Neural cell (in vitro differentiated cells): Measurements from ENCODE around the gene DR1. TPM values are rescaled to one million over a fixed set of nuclear protein-coding genes. Genes with fewer than 3 reads are reported as not detected.

Experiments used
- H2AFZ ChIP-seq: fragments of 200-600, 300-800 bp; sonication (generic), shearing (Covaris generic); 2 replicates; pipeline ENCODE4 v1.6.0; 2014; ENCODE audit warnings: low read depth, mild to moderate bottlenecking, antibody characterized with exemption, low read length, moderate library complexity
- H3F3A ChIP-seq: fragments of 200-600 bp; shearing (Covaris generic); 2 replicates; pipeline ENCODE4 v1.6.1; 2016; ENCODE audit warnings: mild to moderate bottlenecking, moderate library complexity, mixed read lengths, antibody characterized with exemption, low read length; ENCODE audit not compliant: insufficient read depth, poor library complexity, severe bottlenecking
- H3K27ac ChIP-seq: fragments of 200-600, 300-800 bp; sonication (generic), shearing (Covaris generic); 2 replicates; pipeline ENCODE4 v1.5.1; 2014; ENCODE audit warnings: mild to moderate bottlenecking, low read length, moderate library complexity
- H3K27me3 ChIP-seq: fragments of 300-800, 200-600 bp; sonication (generic), shearing (Covaris generic); 2 replicates; pipeline ENCODE4 v1.6.0; 2014; ENCODE audit warnings: mild to moderate bottlenecking, low read depth, low read length, moderate library complexity; ENCODE audit not compliant: insufficient read depth
- H3K36me3 ChIP-seq: fragments of 300-800, 200-600 bp; sonication (generic), shearing (Covaris generic); 2 replicates; pipeline ENCODE4 v1.5.1; 2014; ENCODE audit warnings: mild to moderate bottlenecking, antibody characterized with exemption, low read length, moderate library complexity; ENCODE audit not compliant: insufficient read depth
- H3K4me2 ChIP-seq: fragments of 300-800, 200-600 bp; sonication (generic), shearing (Covaris generic); 2 replicates; pipeline ENCODE4 v1.6.0; 2014; ENCODE audit warnings: mild to moderate bottlenecking, low read length
- H3K4me3 ChIP-seq: fragments of 300-800, 200-600 bp; sonication (generic), shearing (Covaris generic); 2 replicates; pipeline ENCODE4 v1.5.1; 2014; ENCODE audit warnings: mild to moderate bottlenecking, low read length, moderate library complexity
- H3K79me2 ChIP-seq: fragments of 200-600 bp; shearing (Covaris generic); replicated peaks from 2 replicates; pipeline ENCODE4 v1.6.0; 2014; ENCODE audit warnings: mild to moderate bottlenecking, low read length, moderate library complexity; ENCODE audit not compliant: insufficient read depth
- H3K9ac ChIP-seq: fragments of 300-800, 200-600 bp; sonication (generic), shearing (Covaris generic); 2 replicates; pipeline ENCODE4 v1.6.1; 2016; ENCODE audit warnings: mild to moderate bottlenecking, low read length, mixed read lengths
- H3K9me2 ChIP-seq: fragments of 200-600 bp; shearing (Covaris generic); 2 replicates; pipeline ENCODE4 v1.6.1; 2016; ENCODE audit warnings: mild to moderate bottlenecking, low read length, mixed read lengths; ENCODE audit not compliant: insufficient read depth
- H3K9me3 ChIP-seq: fragments of 200-600, 300-800 bp; sonication (generic), shearing (Covaris generic); 2 replicates; pipeline ENCODE4 v1.6.1; 2016; ENCODE audit warnings: mild to moderate bottlenecking, mixed run types, low read length, moderate library complexity, mixed read lengths
- H4K20me1 ChIP-seq: fragments of 200-600 bp; shearing (Covaris generic); 2 replicates; pipeline ENCODE4 v1.6.1; 2016; ENCODE audit warnings: mild to moderate bottlenecking, mixed run types; ENCODE audit not compliant: insufficient read depth
- CTCF ChIP-seq: fragments of 450-650 bp; IDR thresholded peaks from 2 replicates; pipeline ENCODE4 v1.5.1; 2014; ENCODE audit warnings: antibody characterized with exemption, mild to moderate bottlenecking, moderate library complexity; ENCODE audit not compliant: poor library complexity, severe bottlenecking
- EP300 ChIP-seq: fragments of 450-650 bp; conservative IDR thresholded peaks from 2 replicates; pipeline ENCODE4 v1.6.1; 2014; ENCODE audit warnings: antibody characterized with exemption, mild to moderate bottlenecking, moderate library complexity; ENCODE audit not compliant: poor library complexity, severe bottlenecking
- EZH2 ChIP-seq: fragments of 200-600, 300-800 bp; shearing (Covaris generic), sonication (generic); IDR thresholded peaks from 2 replicates; pipeline ENCODE4 v1.6.1; 2014; ENCODE audit warnings: antibody characterized with exemption, low read length, borderline replicate concordance, mild to moderate bottlenecking; ENCODE audit not compliant: insufficient read depth, poor library complexity, severe bottlenecking
- MXI1 ChIP-seq: fragments of 450-650 bp; conservative IDR thresholded peaks from 2 replicates; pipeline ENCODE4 v1.6.1; 2014; ENCODE audit warnings: antibody characterized with exemption, mild to moderate bottlenecking; ENCODE audit not compliant: poor library complexity, severe bottlenecking
- POLR2AphosphoS5 ChIP-seq: IDR thresholded peaks from 2 replicates; pipeline ENCODE4 v1.6.1; 2012
- RAD21 ChIP-seq: fragments of 450-650 bp; conservative IDR thresholded peaks from 2 replicates; pipeline ENCODE4 v1.6.1; 2014; ENCODE audit warnings: antibody characterized with exemption, mild to moderate bottlenecking, moderate library complexity
- REST ChIP-seq: IDR thresholded peaks from 2 replicates; pipeline ENCODE4 v1.6.1; 2012; ENCODE audit warnings: borderline replicate concordance
- SMC3 ChIP-seq: fragments of 450-650 bp; conservative IDR thresholded peaks from 2 replicates; pipeline ENCODE4 v1.6.1; 2014; ENCODE audit warnings: antibody characterized with exemption, mild to moderate bottlenecking, moderate library complexity; ENCODE audit not compliant: poor library complexity
- TAF1 ChIP-seq: IDR thresholded peaks from 2 replicates; pipeline ENCODE4 v1.6.1; 2012; ENCODE audit warnings: low read depth
- polyA plus RNA-seq: library from polyadenylated mRNA; depleted of rRNA; stranded (reverse); fragments of >200 nt; gene quantifications from 2 replicates; pipeline ENCODE4 v1.2.3, GENCODE V29; 2014

The DR1 gene
- polyA plus RNA-seq, 1 donor from 2014 or later, result 57.2 TPM

- no peak for TF ChIP-seq MXI1
- TF ChIP-seq CTCF, result no peak
- no peak for TF ChIP-seq EP300
- TF ChIP-seq POLR2AphosphoS5, result no peak
- no peak for TF ChIP-seq EZH2
- no peak for TF ChIP-seq SMC3
- TF ChIP-seq TAF1, result no peak
- TF ChIP-seq RAD21, result no peak
- no peak for TF ChIP-seq REST
- peaks cover 5% of the 10 kb centered on the region for H4K20me1 ChIP-seq
- H3K4me2 ChIP-seq, result peak overlapping the region; percentile 76
- H3K27me3 ChIP-seq, result no peaks in the 10 kb centered on the region
- peak overlapping the region; percentile 95 for H3K27ac ChIP-seq
- H3K36me3 ChIP-seq, result no peaks in the 10 kb centered on the region
- no peaks in the 10 kb centered on the region for H3K9me2 ChIP-seq
- peak overlapping the region; percentile 76 for H2AFZ ChIP-seq
- peaks cover 60% of the 10 kb centered on the region for H3K79me2 ChIP-seq
- peak overlapping the region; percentile 86 for H3K4me3 ChIP-seq
- peak overlapping the region; percentile 92 for H3K9ac ChIP-seq
- peaks cover 7% of the 10 kb centered on the region for H3F3A ChIP-seq
- no peaks in the 10 kb centered on the region for H3K9me3 ChIP-seq
Measured at GRCh38 chr1:93346421-93346993, 800 bp downstream of the DR1 start.

- Histone ChIP-seq H3K27me3 (no peaks in the 10 kb centered on the region), H3K79me2 (peaks cover 69% of the 10 kb centered on the region), H2AFZ (no peak overlapping the region), H3K4me2 (peak overlapping the region; percentile 76), H4K20me1 (peaks cover 5% of the 10 kb centered on the region), H3K4me3 (peak overlapping the region; percentile 86), H3K27ac (no peak overlapping the region), H3K9ac (peak overlapping the region; percentile 92), H3K9me2 (no peaks in the 10 kb centered on the region), H3K36me3 (no peaks in the 10 kb centered on the region), H3K9me3 (no peaks in the 10 kb centered on the region), H3F3A (peaks cover 7% of the 10 kb centered on the region)
- TF ChIP-seq REST (no peak), SMC3 (no peak), POLR2AphosphoS5 (no peak), RAD21 (no peak), TAF1 (no peak), EP300 (no peak), MXI1 (no peak), CTCF (no peak), EZH2 (no peak)
Measured at GRCh38 chr1:93347334-93347899, 1.7 kb downstream of the DR1 start.
